Esophagus squamous epithelium (tissue), 4 donors: ENCODE results near the gene DAPK2.

ENCODE experiments used
- CTCF ChIP-seq, 6 experiments: fragments of 450-650 bp in 4 of 6; fragments of 200-600 bp in 2 of 6; sonication (generic) in 2 of 6; IDR thresholded peaks; one replicate each; pipeline ENCODE4 v1.5.1; 2016 to 2019; ENCODE audit warnings: antibody characterized with exemption in 6 of 6, mild to moderate bottlenecking in 4 of 6, moderate library complexity in 4 of 6
- POLR2A ChIP-seq, 4 donors: fragments of 450-650 bp; IDR thresholded peaks; one replicate each; pipeline ENCODE4 v1.6.1; 2017; ENCODE audit warnings: antibody characterized with exemption in 4 of 4, mild to moderate bottlenecking in 4 of 4, moderate library complexity in 3 of 4

GRCh38 chr15:63999177-63999576, 47.1 kb downstream of the DAPK2 start:
- TF ChIP-seq POLR2A (IDR thresholded peaks at IDR 0.05) (no peak), CTCF (IDR thresholded peaks at IDR 0.05) (no peak)
